Inferior parietal cortex (tissue), 1 donor: ENCODE results near the gene PCDH15.
"Not testable (repeated sequence)": the region's sequence is repeated elsewhere in the genome, so short reads cannot be mapped to it uniquely, and the experiment has no call there.

Experiments used
- DNase-seq: peaks from one replicate; pipeline ENCODE4 v3.0.0-alpha.2; 2016; ENCODE audit errors: extremely low spot score

The PCDH15 gene

DNA sequence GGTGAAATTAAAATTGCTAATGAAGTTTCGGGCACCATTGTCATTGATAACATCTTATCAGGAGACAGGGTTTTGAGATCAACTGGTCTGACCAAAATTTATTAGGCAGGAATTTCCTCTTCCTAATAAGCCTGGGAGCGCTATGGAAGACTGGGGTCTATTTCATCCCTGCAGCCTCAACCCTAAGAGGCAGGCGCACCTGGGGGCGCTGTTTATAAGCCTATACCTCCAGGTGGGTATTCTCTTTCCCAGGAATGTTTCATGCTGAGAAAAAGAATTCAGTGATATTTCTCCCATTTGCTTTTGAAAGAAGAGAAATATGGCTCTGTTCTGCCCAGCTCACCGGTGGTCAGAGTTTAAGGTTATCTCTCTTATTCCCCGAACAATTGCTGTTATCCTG is 406.4 kb downstream of the PCDH15 start:
- not testable (repeated sequence) for DNase-seq

DNA sequence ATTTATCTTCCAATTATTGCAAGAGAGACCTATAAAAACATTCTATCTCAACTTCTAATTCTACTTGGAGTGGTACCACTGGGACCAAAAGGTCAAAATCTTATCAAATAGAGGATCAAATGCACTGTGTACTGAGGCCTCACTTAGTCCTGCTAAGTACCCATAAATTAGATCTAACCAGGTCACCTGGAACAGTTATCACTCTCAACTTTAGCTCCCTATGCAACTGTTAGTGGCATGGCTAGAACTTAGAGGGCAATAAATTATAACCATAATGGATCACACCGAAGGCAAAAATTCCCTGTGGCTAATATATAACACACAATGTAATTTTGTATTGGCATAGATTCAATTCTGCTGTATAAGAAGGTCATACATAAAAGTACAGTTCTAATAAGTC is 428.9 kb downstream of the PCDH15 start:
- no peak for DNase-seq

DNA sequence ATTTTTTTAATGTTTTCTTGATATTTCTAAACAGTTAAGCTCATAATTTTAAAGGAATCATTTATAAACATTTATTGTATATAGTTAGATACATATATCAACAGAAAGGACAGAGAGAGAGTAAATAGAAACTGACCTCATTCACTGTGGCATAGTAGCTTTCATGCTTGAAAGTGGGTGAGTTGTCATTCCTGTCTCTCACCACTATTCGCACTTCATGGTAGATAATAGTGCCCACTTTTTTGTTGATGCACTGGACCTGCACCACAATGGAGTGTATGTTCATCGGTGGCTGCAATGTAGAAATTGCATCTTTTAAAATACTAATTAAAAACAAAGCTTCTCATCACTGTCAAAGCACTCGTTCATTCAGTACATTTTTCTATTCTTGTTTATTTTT is 432.0 kb downstream of the PCDH15 start:
- DNase-seq, result no peak

- DNase-seq, result no peak
Observed at GRCh38 chr10:54363390-54363789, 437.6 kb downstream of the PCDH15 start.

DNA sequence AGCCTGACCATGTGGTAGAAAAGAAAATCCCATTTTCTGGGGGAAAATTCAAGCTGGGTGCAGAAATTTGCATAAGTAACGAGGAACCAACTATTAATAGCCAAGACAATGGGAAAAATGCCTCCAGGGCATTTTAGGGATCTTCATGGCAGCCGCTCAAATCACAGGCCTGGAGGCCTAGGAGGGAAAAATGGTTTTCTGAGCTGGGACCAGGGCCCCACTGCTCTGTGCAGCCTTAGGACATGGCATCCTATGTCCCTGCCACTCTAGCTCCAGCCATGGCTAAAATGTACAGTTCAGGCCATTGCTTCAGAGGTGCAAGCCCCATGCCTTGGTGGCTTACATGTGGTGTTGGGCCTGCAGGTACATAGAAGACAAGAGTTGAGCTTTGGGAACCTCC is 459.0 kb downstream of the PCDH15 start:
- no peak for DNase-seq

GRCh38 chr10:54335296-54335695 is 465.7 kb downstream of the PCDH15 start:
- no peak for DNase-seq

DNA sequence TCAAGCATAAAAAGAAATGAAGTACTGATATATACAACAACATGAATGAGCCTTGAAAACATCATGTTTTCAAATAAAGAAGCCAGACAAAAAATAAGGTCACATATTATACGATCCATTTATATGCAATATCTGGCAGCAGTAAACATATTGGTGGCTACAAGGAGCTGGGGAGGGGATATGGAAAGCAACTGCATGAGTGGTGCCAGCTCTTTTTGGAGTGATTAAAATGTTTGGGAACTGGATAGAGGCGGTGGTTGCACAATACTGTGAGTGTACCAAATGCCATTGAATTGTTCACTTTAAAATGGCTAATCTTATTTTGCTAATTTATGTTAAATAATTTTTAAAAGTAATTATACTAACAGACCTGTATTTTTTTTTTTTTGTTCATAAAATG is 481.7 kb downstream of the PCDH15 start:
- DNase-seq, result no peak

- DNase-seq, result no peak
Observed at GRCh38 chr10:54318470-54318869, 482.6 kb downstream of the PCDH15 start.

- DNase-seq, result no peak
Observed at GRCh38 chr10:54314430-54314829, 486.6 kb downstream of the PCDH15 start.

DNA sequence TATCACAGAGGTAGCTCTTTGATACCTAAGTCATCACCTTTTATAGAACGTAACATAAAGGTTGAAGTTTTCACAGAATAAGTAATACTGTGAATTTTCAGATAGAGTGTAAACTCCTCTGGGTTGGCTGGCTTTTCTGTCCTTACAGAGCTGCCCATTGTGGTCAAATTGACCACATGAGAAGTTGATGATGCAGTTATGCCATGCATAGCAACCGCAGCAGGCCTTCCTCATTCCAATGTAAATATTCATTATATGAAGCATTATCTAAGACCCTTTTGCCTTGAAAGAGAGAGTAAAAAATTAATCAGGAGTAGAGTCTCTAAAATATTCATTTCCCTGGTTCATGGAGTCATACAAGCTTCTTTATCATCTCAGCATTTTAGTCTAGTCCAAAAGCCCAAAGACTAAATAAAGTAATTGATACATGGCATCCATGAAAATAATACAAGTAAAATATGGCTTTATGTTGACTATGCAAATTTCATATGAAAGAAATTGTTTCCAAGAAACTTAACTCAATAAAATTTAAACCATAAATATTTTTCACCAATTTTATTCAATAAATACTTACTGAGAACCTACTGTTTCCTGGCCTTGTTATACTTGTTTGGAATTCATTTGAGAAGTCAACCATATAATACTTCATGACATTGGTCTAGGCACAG is 516.4 kb downstream of the PCDH15 start:
- DNase-seq, result no peak

DNA sequence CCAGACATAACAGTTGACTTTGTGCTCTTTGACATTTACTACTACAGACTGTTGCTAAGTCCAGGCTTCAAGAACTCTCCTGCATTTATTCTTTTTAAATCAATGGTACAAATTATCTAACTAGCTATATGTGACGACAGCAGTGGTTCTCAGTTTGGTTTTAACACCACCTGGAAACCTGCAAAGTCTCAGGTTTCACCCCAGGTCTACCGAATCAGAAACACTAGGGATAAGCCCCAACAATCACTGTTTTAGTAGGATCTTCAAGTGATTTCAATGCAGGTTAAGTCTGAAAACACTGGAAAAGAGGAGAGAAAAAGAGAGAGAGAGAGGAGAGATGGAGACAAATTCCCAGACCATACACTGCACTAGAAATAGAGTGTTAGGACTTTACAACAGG is 519.0 kb downstream of the PCDH15 start:
- no peak for DNase-seq

- DNase-seq, result no peak
Observed at GRCh38 chr10:54266395-54266794, 534.6 kb downstream of the PCDH15 start.

- DNase-seq, result no peak
Observed at GRCh38 chr10:54262726-54263125, 538.3 kb downstream of the PCDH15 start.

DNA sequence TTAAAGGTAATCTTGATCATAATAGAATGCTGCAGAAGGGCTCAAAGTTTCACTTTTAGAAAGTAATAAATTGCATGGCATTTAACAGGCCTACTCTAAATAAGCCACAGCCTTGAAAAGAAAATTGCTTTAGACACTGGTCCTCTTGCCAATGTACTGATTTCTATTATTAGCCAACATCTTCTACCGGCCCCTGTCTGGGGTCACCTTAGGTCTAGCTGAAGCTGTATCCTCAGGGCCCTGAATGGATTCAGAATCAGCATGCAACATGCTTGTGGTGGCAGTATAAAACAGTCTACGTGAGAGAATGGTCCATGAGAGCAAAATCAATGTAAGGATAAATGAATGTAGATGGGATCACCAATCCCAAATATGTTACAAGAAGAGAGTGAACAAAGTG is 541.9 kb downstream of the PCDH15 start:
- no peak for DNase-seq

- no peak for DNase-seq
Observed at GRCh38 chr10:54234832-54235231, 566.2 kb downstream of the PCDH15 start.

DNA sequence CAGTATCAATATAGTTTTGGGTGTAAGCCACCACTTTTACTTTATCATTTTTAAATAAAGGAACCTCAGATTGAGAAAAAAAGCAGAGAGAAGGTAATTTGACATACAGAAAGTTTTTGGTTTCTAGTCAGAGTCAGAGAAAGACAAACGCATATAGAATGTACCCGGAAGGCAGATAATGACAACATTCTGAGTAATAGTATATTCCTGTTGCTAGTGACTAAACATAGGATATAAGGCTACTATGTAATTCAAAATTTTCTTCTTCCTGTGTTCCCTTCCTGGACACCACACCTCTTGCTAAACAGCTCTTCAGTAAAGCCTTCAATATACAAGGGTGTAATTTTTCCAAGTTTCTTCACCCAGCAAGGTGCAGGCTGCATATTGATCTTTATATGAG is 597.6 kb downstream of the PCDH15 start:
- DNase-seq, result no peak

- no peak for DNase-seq
Observed at GRCh38 chr10:54198051-54198450, 603.0 kb downstream of the PCDH15 start.

- no peak for DNase-seq
Observed at GRCh38 chr10:54194806-54195205, 606.2 kb downstream of the PCDH15 start.

GRCh38 chr10:54159924-54160323 is 641.1 kb downstream of the PCDH15 start:
- DNase-seq, result no peak

GRCh38 chr10:54148508-54148907 is 652.5 kb downstream of the PCDH15 start:
- DNase-seq, result no peak

- no peak for DNase-seq
Observed at GRCh38 chr10:54139819-54140428, 661.1 kb downstream of the PCDH15 start.

DNA sequence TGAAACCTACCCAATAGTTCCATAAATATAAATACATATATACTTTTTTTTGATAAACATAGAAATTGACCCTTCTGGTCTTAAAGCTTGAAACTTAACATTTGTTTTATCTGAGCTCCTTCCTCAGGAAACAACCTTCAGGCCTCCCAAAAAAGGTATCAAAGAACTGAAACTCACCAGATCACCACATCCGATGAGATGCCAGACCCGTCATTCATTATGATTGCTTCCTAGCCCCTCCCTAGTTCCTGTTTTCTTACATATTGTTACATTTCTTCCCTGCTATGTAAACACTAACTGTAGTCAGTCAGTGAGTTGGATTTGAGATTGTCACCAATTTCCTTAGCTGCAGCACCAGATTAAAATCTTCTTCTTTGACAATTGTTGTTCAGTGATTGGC is 663.6 kb downstream of the PCDH15 start:
- DNase-seq, result no peak

DNA sequence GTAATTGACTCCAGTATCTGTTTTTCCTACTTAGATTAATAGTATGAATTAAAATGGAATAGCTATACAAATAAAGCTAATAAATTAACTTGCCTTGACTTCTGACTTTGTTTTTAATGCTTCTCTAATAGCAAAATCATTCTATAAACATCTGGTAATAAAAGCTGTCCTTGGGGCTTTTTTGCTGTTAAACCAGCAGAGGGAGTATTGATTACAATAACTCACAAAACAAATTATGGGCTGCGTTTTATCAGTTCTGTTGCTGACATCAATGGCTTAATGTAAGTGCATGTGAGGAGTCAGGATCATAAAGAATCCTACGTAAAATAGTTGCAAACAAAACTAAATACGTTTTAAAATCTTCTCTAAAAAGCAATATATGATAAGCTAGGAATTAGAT is 667.8 kb downstream of the PCDH15 start:
- peak; percentile 13 for DNase-seq

DNA sequence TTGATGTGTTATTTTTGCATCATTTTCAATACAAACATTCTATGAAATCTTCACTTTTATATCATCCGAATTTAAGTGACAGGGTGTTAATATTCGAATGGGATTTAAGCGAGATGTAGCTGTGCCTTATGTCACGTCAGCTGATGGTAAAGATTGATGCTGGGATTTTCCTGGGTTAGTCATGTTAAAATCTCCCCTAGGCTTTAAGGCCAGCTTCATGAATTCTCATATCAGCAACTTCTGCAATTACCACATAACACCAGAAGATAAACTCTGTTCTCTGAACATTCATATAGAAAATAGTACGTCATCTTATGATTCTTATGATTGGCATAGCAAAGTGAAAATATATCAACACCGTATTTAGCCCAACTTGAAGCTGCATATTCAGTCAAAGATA is 669.2 kb downstream of the PCDH15 start:
- no peak for DNase-seq
